ENCODE data around the gene MBTD1.
"Not testable (repeated sequence)": the region's sequence is repeated elsewhere in the genome, so short reads cannot be mapped to it uniquely, and the experiment has no call there.

The MBTD1 gene

GRCh38 chr17:51264466-51264865, 4.6 kb upstream of the MBTD1 start:
- not testable (repeated sequence) for H3K27me3 ChIP-seq (ENCODE audit: control insufficient read depth, insufficient read depth, low read length); H3K9ac ChIP-seq (ENCODE audit: low read length); H3K4me1 ChIP-seq (ENCODE audit: control insufficient read depth, insufficient read depth, low read length); H3K9me3 ChIP-seq (ENCODE audit: control insufficient read depth, low read length); H3K36me3 ChIP-seq (ENCODE audit: control insufficient read depth, insufficient read depth, low read length); H3K4me3 ChIP-seq (ENCODE audit: low read length)

GRCh38 chr17:51263006-51263405, 3.2 kb upstream of the MBTD1 start:
- Histone ChIP-seq H3K4me1 (ENCODE audit: control insufficient read depth, insufficient read depth, low read length) (peaks cover 16% of the 10 kb centered on the region), H3K36me3 (ENCODE audit: control insufficient read depth, insufficient read depth, low read length) (no peaks in the 10 kb centered on the region), H3K27me3 (ENCODE audit: control insufficient read depth, insufficient read depth, low read length) (no peaks in the 10 kb centered on the region), H3K9ac (ENCODE audit: low read length) (no peak overlapping the region), H3K9me3 (ENCODE audit: control insufficient read depth, low read length) (no peaks in the 10 kb centered on the region), H3K4me3 (ENCODE audit: low read length) (no peak overlapping the region)

- Histone ChIP-seq H3K4me1 (ENCODE audit: control insufficient read depth, insufficient read depth, low read length) (peaks cover 29% of the 10 kb centered on the region), H3K27me3 (ENCODE audit: control insufficient read depth, insufficient read depth, low read length) (no peaks in the 10 kb centered on the region)
These were observed 1.4 kb upstream of the MBTD1 start for GRCh38 chr17:51261024-51261963.

DNA sequence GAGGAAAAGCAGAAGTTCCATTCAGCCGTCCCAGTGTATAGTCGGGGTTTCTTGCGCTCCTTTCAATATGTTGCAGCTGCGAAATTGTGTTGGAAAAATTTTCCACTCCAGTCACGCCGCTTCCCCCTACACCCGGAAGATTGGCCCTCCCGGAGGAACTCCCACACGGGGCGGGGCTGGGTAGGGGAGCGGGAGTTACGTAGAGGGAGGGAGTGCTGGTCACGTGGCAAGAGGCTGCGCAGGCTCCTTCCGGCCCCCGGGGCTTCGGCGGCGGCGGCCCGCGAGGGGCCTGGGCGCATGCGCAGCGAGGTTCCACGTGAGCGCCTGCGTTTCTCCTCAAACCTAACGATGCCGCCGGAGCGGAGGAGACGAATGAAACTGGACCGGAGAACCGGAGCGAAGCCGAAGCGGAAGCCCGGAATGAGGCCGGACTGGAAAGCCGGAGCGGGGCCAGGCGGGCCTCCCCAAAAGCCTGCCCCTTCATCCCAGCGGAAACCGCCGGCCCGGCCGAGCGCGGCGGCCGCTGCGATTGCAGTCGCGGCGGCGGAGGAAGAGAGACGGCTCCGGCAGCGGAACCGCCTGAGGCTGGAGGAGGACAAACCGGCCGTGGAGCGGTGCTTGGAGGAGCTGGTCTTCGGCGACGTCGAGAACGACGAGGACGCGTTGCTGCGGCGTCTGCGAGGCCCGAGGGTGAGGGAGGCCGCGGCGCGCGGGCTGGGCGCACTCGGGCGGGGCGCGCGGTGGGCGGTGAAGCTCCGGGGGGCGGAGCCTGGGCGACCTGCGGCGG, 581 bp upstream of the MBTD1 start, which contains the start of gene UTP18:
UTP18 (plus strand) TSS at position 310 of the 787 bp plus-strand sequence; CDS start at position 349, 39 bp downstream.
- no peaks in the 10 kb centered on the region for H3K9me3 ChIP-seq (ENCODE audit: control insufficient read depth, low read length)

More at GRCh38 chr17:51261024-51261963, 1.4 kb upstream of the MBTD1 start:
- Histone ChIP-seq H3K9me3 (ENCODE audit: control insufficient read depth, low read length) (no peaks in the 10 kb centered on the region), H3K36me3 (ENCODE audit: control insufficient read depth, insufficient read depth, low read length) (no peaks in the 10 kb centered on the region), H3K4me3 (ENCODE audit: low read length) (peak overlapping the region; percentile 75), H3K9ac (ENCODE audit: low read length) (peak overlapping the region; percentile 95)

GRCh38 chr17:51258756-51259563, 889 bp downstream of the MBTD1 start:
- Histone ChIP-seq H3K9me3 (ENCODE audit: control insufficient read depth, low read length) (no peaks in the 10 kb centered on the region), H3K4me1 (ENCODE audit: control insufficient read depth, insufficient read depth, low read length) (peaks cover 37% of the 10 kb centered on the region), H3K4me3 (ENCODE audit: low read length) (peak overlapping the region; percentile 75), H3K36me3 (ENCODE audit: control insufficient read depth, insufficient read depth, low read length) (no peaks in the 10 kb centered on the region), H3K9ac (ENCODE audit: low read length) (peak overlapping the region; percentile 95), H3K27me3 (ENCODE audit: control insufficient read depth, insufficient read depth, low read length) (no peaks in the 10 kb centered on the region)

More for the DNA sequence above, 581 bp upstream of the MBTD1 start, which contains the start of gene UTP18:
- Histone ChIP-seq H3K27me3 (ENCODE audit: control insufficient read depth, insufficient read depth, low read length) (no peaks in the 10 kb centered on the region), H3K36me3 (ENCODE audit: control insufficient read depth, insufficient read depth, low read length) (no peaks in the 10 kb centered on the region), H3K4me1 (ENCODE audit: control insufficient read depth, insufficient read depth, low read length) (peaks cover 37% of the 10 kb centered on the region), H3K4me3 (ENCODE audit: low read length) (peak within 1 kb of the TSS; percentile 75), H3K9ac (ENCODE audit: low read length) (peak within 1 kb of the TSS; percentile 95)

- H3K27me3 ChIP-seq (ENCODE audit: control insufficient read depth, insufficient read depth, low read length) = no peaks in the 10 kb centered on the region
- H3K4me3 ChIP-seq (ENCODE audit: low read length) = no peak overlapping the region
- H3K9ac ChIP-seq (ENCODE audit: low read length) = no peak overlapping the region
- no peaks in the 10 kb centered on the region for H3K36me3 ChIP-seq (ENCODE audit: control insufficient read depth, insufficient read depth, low read length)
- no peaks in the 10 kb centered on the region for H3K9me3 ChIP-seq (ENCODE audit: control insufficient read depth, low read length)
- peaks cover 37% of the 10 kb centered on the region for H3K4me1 ChIP-seq (ENCODE audit: control insufficient read depth, insufficient read depth, low read length)
These were observed 2.4 kb downstream of the MBTD1 start for GRCh38 chr17:51257150-51258081.

- H3K27me3 ChIP-seq (ENCODE audit: control insufficient read depth, insufficient read depth, low read length) = no peaks in the 10 kb centered on the region
- no peak overlapping the region for H3K9ac ChIP-seq (ENCODE audit: low read length)
- peaks cover 29% of the 10 kb centered on the region for H3K4me1 ChIP-seq (ENCODE audit: control insufficient read depth, insufficient read depth, low read length)
- H3K4me3 ChIP-seq (ENCODE audit: low read length) = no peak overlapping the region
- no peaks in the 10 kb centered on the region for H3K9me3 ChIP-seq (ENCODE audit: control insufficient read depth, low read length)
- no peaks in the 10 kb centered on the region for H3K36me3 ChIP-seq (ENCODE audit: control insufficient read depth, insufficient read depth, low read length)
These were observed 3.7 kb downstream of the MBTD1 start for GRCh38 chr17:51256101-51256500.

DNA sequence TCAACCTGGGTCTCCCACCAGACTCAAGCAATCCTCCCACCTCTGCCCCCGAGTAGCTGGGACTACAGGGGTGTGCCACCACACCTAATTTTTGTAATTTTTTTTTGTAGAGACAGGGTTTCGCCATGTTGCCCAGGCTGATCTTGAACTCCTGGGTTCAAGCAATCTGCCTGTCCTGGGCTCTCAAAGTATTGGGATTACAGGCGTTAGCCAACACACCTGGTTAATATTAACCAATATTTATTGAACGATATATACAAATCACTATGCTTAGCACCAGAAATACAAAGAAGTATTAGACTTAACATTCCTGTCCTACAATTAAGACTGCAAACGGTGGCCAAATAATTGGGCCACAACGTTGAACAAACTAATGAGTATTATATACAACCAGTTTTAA, 4.2 kb downstream of the MBTD1 start:
- H3K9ac ChIP-seq (ENCODE audit: low read length) = no peak overlapping the region

DNA sequence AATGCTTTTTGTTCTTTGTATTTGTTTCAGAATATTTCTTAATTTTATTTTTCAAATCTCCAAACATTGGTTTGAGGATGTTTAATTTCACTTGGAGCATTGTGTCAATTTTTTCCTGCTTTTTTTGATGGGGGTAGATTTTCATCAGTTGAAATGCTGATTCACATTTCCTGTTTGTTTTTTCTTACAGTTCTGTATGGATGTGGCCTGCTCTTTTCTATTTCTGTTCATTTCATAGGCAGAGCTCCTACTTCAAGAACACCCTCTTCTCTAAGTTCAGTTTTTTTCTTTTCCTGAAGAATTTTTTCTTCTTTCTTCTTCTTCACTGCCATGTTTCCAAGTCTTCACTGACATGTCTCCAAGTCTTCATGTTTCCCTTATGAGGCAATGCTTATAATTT, 8.8 kb downstream of the MBTD1 start:
- Histone ChIP-seq H3K4me1 (ENCODE audit: control insufficient read depth, insufficient read depth, low read length) (peaks cover 5% of the 10 kb centered on the region), H3K4me3 (ENCODE audit: low read length) (no peak overlapping the region), H3K36me3 (ENCODE audit: control insufficient read depth, insufficient read depth, low read length) (no peaks in the 10 kb centered on the region), H3K9ac (ENCODE audit: low read length) (no peak overlapping the region), H3K27me3 (ENCODE audit: control insufficient read depth, insufficient read depth, low read length) (no peaks in the 10 kb centered on the region), H3K9me3 (ENCODE audit: control insufficient read depth, low read length) (no peaks in the 10 kb centered on the region)

More for the DNA sequence above, 4.2 kb downstream of the MBTD1 start:
- Histone ChIP-seq H3K4me3 (ENCODE audit: low read length) (no peak overlapping the region), H3K27me3 (ENCODE audit: control insufficient read depth, insufficient read depth, low read length) (no peaks in the 10 kb centered on the region), H3K36me3 (ENCODE audit: control insufficient read depth, insufficient read depth, low read length) (no peaks in the 10 kb centered on the region), H3K4me1 (ENCODE audit: control insufficient read depth, insufficient read depth, low read length) (peaks cover 29% of the 10 kb centered on the region), H3K9me3 (ENCODE audit: control insufficient read depth, low read length) (no peaks in the 10 kb centered on the region)

DNA sequence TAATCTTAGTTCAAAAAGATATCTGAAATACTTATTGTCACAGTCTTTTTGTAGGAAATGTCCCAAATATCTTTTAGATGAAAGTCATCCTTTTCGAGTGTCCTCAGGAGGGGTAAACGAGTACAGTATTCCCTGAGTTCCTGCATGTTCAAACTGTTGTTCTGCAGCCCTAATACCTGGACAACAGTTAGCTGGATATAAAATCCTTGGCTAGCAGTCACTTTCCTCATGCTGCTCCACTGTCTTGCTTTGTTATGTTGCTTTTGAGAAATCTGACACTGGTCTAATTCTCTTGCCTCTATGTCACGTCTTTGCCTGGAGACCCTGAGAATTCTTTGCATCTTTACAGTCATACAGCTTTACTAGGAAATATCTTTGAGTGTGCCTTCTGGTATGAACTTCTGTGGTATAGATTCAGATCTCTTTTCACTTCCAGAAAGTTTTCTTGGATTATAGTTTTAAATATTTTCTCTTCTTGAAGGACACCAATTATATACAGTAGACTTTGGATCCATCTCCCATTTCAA, 9.5 kb downstream of the MBTD1 start:
- H3K4me1 ChIP-seq (ENCODE audit: control insufficient read depth, insufficient read depth, low read length) = no peaks in the 10 kb centered on the region
- H3K4me3 ChIP-seq (ENCODE audit: low read length) = no peak overlapping the region
- no peaks in the 10 kb centered on the region for H3K9me3 ChIP-seq (ENCODE audit: control insufficient read depth, low read length)
- no peaks in the 10 kb centered on the region for H3K36me3 ChIP-seq (ENCODE audit: control insufficient read depth, insufficient read depth, low read length)
- H3K27me3 ChIP-seq (ENCODE audit: control insufficient read depth, insufficient read depth, low read length) = no peaks in the 10 kb centered on the region
- H3K9ac ChIP-seq (ENCODE audit: low read length) = no peak overlapping the region
